LHCN-M2 (cell line): ENCODE results near the gene TBX10. TPM values are rescaled to one million over a fixed set of nuclear protein-coding genes. Genes with fewer than 3 reads are reported as not detected.
"Not testable (repeated sequence)": the region's sequence is repeated elsewhere in the genome, so short reads cannot be mapped to it uniquely, and the experiment has no call there.

Experiments
- DNase-seq: peaks from one replicate; pipeline ENCODE4 v3.0.0-alpha.2; 2012; ENCODE audit warnings: low read depth
- total RNA-seq: library from RNA; depleted of rRNA; stranded (reverse); fragments of >200 nt; gene quantifications from 2 replicates; pipeline ENCODE4 v1.2.3, GENCODE V29; 2014

Gene TBX10
- total RNA-seq, 1 experiment from 2014 or later, result not detected

DNA sequence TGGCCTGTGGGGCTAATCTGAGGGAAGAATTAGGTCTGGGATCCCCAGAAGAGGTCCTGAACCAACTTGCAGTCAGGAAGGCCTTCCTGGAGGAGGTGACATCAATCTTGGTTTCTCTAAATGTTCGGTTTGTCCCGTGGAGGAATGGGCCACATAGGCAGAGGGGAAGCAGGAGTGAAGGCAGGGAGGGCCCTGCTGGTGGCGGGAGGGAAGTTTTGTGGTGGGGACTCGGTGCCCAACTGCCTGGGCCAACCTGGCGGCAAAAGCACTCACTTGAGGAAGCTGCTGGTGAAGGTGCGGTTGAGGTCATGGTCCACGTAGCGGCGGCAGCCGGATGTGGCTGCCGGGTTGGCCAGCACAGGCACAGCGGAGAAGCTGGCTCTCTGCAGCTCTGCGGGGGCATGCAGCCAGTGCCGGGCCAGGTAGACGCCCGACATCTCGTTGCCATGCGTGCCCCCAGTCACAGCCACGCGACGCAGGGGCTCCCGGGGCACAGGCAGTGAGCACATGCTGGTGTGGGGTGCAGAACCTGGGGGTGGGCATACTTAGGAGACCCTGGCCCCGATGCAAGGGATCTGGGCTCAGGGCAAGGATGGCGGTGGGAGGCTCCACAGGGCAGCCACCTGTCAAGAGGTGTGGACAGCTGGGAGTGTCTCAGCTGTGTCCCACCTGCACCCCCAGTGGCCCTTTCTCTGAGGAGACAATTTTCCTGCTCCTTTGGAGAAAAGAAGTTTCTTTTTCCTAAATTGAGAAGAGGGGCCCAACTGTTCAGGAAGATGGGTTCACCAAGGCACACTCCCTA, 7.2 kb upstream of the TBX10 start:
- no peak for DNase-seq

DNA sequence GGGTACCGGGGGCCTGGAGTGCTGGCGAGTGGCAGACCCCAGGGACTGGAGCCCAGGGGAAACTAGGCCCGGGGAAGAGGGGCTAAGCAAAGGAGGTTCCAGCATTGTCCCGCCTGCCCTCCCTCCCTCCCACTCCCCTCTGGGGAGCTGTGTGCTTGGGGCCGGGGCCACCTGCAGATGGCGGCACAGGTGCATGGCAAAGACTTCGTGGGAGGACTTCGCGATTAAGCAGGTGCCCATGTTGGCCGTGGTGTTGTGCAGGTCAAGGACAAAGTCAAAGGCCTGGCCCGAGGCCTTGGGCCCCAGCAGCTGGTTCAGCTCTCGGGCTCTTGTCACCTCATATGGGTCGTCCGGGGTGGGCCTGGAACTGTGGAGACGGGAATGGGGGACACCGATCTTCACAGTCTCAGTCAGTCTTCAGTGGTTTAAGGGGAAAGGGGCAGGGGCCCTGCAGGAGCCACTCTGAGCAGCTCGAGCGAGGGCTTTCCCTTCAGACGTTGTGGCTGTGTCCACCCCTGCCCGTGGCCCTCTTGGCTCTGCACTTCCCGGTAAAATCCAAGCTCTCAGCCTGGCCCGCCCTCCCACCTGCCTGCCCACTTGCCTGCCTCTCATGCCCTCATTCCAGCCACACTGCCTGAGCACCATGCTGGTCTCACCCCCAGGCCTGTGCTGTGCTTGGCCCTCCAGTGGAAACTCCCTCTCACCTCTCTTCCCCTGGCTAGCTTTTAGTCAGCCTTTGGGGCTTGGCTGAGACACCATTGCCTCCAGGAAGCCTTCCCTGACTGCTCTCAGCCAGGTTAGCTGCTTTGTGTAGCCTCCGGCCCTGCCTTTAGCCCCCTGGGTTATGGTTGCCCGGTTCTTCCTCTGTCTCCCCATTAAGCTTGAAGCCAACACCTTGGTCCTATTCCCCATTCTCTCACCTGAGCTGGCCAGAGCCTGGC, 6.2 kb upstream of the TBX10 start:
- no peak for DNase-seq

DNA sequence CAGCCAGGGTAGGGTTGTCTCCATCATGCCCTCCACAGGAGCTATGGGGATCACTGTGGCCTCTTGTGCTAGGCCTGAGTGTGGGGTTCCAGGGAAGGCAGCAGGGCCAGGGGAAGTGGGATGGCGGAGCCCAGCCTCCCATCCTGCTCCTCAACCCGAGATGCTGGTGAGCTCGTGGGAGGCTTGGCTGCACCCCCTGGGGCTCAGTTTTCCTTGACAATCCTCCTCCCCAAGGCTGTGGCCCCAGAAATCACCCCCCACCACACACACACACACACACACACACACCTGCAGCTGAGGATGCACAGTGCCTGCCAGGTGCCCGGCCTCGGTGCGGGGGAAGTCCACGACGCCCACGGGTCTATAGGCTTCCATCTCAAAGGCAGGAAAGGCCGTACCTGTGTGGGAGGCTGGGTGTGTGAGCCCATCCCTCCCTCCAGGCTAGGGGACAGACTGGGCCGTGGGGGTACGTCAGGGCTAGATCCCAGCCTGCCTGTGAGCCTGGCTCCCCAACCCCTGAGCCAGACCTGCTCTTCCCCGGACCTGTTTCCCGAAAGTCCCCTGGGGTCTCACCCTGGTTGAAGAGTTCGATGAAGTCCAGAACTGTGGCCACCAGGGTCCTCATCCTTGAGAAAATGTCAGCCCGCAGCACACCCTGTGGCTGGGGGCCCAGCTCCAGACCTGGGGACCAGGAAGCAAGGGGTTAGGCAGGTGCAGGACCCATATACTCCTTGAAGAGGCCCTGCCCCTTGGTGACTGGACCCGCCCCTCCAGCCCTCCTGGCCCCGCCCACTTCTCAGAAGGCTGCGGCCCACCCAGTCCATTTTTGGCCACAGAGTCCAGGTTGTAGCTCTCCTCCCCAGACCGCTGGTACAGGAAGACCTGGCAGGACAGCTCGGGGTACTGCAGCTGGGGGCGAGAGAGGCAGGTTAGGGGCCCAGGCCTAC, 5.2 kb upstream of the TBX10 start:
- DNase-seq, result no peak

DNA sequence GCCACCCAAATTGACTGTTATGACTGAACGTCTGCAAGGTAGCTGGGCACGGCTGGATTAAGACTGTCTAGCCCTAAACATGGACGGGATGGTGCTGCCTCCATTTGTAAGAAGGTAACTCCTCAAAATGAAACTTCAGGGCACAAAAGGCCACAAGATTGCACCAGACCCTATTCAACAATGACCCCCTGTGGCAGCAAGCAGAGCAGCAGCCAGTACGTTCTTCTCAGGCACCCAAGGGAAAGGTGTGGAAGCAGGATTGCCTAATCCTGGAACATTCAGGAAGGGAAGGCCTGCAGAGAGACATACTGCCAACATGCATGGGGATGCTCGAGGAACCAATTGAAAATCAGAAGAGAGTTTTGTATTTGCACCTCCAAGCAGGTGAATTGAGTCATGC, 4.5 kb upstream of the TBX10 start:
- DNase-seq, result no peak

DNA sequence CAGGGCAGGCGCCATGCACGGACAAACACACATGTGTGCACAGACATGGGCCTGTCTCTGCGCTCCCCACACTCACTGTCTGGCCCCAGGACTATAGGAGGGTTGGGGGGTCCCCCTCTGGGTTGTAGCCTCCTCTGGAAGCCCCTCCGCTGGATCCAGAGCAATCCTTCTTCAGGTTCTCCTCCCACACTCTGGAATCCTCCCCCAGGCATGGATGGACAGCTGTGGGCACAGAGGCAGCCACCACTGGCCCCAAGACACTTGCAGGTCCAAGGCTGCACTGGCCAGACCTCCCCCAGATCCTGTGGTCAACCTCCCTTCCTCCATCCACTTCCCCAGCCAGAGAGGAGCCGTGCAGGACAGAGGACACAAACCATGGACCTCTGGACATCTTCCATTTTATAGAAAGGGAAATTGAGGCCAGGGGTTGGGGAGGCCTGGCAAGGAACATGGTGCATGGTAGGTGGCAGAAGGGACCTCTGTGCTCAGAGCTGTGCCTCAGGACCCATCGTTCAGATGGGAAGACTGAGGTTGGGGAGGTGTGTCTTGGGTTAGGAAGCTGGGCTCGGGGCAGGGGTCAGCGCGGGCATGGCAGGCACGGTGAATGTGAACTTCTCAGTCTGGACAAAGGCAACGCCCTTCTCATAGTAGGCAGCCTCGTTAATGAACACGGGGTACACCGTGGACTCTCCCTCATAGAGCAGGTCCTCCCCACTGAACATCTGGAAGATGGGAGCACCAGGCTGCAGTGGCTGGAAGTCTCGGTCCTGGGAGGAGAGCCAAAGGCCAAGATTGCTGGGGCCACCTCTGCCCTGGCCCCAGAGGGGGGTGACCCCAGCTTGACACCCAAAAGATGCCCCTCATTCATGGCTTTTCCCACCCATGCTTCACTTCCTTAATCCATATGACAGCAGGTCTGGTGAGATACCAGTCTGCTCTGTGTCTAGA, 2.9 kb upstream of the TBX10 start:
- DNase-seq, result no peak

DNA sequence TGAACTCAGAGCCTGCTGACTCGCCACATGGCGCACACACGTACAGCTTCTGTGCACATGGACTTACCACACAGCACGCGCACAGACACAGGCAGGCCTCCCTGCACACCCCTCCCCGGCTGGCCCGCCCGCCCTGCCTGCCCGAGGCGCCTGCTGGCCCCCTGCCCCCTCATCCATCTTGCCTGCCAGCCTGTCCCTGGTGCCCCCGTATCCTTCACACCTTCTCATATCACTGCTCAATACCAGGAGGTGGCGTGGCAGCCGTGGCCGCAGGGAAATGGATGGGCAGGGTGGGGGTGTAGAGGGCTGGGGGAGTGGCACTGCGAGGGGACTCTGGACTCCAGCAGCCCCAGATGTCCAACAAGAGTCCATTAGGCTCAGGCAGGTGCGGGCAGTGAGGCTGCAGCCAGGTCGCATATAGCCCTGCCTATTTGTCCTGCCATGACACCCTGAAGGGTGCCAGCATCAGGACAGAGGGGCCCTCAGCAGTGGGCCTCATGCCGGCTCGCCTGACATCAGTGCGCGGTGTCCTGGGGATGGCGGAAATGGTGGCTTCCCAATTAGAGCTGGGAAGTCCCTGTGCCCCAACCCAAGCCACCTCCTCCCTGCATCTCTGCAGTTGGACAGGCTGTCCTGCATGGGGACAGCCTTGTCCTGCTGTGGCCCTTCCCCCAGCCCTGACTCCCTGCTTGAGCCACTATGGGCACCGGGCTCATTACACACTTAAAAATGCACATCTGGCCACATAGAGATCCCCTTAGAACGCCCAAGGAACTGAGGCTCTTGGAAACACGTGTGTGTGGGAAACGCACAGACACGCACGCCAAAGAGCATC, 2.0 kb upstream of the TBX10 start:
- no peak for DNase-seq

DNA sequence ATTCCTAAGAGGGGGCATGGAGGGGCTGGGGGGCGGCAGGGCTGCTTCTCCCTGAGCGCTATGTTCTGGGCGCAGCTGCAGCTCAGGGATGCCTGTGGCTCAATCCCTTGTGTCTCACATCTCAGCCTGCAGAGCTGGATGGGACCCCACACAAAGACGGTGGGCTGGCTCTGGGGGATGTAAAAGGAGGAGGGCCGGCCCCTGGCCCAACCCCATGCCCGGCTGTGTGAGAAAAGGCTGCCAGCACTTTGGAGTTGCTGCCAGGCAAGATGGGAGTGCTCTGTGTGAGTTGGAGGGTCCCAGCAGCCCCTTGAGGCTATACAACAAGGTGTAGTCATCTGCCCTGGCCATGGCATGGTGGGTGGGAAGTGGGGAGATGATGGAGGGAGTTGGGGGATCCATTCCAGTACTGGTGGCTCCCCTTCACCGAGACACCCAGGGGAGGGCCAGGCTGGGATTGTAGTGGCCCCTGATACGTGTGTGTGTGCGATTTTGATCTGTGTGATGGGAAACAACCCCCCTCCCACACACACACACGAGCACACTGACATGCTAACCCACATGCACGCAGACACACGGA, 1.3 kb upstream of the TBX10 start:
- no peak for DNase-seq

DNA sequence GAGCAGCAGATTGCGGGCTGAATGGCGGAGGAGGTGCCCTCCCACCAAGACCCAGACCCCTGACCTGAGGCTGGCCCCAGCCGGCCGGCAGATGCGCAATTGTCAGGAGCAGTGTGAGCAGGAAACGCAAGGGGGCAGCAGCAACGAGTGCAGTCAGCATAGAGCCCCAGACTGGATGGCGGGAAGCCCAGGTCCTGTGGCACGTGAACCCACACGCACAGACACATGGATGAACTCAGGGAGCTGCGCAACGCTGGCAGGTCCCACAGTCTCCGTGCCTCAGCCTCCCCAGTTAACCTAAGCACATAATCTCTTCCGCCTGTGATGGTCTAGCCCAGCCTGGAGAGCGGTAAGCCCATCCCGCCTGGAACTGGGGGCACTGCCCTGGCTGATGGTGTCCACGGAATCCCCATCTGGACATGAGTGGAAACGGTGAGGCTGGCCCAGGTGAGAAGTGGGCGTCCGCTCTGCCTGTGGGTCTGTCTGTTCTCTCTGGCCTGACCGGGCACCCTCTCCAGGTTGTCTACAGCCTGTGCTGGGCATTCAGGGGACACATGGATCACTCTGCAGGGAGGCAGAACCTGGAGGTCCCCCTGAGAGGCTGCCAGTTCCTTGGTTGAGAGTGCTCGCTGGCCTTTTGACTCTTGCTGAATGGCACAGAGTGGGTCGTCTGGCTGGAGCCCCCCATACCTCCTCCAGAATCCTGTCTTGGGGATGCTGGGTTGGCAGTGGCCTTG, 626 bp upstream of the TBX10 start:
- peak; percentile 25 for DNase-seq

DNA sequence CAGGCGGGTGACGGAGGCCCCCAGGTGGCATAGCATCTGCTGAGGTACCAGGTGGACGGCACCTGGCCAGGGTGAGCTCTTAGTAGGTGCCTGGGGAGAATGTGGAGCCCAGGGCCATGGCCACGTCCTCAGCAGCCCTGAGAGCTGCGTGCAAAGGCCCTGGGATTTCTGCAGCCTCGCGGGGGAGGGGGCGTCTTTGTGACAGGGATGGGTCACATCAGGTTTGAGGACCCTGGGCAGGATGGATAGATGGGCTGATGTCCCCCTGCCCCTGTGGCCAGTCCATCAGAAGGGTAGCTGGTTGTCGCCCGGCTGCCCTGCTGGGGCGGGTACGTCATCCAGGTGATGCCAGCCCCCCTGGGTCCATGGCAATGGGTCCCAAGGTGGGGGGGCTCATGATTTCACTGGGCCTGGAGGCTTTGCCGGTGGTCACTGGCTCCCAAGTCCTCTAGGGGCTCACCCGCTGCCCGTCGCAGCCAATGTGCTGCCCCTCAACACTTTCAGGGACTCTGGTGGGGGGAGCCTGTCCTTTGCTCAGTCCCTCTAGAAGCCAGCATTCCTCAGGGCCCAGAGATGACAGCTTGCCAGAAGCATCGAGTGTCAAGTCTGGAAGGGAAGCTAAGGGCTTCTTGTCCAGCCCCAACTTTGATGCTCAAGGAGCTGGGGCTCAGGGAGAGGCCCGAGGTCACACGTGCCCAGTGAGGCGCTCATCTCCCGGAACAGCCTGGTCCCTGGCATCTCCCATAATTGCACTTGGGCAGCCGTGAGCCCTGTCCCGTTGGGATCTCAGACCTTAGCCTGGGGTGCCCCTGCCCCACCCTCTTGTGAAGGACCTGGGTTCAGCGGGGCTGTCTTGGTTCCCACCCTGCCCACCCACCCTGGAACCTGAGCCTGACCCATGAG, 777 bp downstream of the TBX10 start:
- no peak for DNase-seq

DNA sequence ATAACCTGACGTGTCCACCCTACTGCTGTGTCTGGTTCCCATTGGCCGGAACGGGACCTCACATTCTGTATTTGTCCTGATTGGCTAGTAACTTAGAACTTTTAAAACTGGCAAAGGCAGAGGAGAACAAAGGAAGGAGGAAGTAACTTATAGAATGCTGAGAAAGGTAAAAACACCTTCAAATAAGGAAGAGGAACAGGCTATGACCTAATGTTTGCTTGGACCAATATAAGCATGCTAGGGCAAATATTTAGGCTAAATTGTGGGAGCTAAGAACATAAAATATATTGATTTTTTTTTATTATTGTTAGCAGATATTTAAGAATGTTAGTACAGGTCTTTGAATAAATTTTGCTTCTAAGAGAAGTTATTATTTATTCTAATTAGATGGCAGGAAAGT, 2.1 kb downstream of the TBX10 start:
- not testable (repeated sequence) for DNase-seq

DNA sequence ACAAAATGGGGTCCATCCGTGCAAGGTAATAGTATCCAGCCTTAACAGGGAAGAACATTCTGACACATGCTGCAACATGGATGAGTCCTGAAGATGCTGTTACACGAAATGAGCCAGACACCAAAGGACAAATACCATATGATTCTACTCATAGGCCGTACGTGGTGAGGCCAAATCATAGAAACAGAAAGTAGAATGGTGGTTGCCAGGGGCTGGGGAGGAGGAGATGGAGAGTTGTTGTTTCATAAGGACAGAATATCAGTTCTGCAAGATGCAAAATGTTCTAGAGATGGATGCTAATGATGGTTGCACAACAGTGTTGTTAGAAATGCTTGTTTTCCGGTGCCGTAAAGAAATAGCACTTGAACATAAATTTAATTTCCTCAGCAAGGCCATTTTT, 2.6 kb downstream of the TBX10 start:
- no peak for DNase-seq

DNA sequence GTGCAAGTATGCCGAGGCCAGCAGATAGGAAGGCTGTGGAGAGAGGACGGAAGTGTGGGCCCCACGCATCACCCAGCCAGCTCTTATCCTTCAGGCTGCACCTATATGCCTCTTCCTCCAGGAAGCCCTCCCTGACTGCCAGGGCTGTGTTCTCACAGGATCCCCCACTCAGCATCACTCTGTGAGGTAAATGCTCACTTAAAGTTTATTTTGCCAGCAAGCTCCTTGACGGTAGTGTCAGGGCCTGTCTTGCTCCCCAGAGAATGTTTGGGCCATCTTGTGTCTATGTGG, 4.4 kb downstream of the TBX10 start:
- no peak for DNase-seq

DNA sequence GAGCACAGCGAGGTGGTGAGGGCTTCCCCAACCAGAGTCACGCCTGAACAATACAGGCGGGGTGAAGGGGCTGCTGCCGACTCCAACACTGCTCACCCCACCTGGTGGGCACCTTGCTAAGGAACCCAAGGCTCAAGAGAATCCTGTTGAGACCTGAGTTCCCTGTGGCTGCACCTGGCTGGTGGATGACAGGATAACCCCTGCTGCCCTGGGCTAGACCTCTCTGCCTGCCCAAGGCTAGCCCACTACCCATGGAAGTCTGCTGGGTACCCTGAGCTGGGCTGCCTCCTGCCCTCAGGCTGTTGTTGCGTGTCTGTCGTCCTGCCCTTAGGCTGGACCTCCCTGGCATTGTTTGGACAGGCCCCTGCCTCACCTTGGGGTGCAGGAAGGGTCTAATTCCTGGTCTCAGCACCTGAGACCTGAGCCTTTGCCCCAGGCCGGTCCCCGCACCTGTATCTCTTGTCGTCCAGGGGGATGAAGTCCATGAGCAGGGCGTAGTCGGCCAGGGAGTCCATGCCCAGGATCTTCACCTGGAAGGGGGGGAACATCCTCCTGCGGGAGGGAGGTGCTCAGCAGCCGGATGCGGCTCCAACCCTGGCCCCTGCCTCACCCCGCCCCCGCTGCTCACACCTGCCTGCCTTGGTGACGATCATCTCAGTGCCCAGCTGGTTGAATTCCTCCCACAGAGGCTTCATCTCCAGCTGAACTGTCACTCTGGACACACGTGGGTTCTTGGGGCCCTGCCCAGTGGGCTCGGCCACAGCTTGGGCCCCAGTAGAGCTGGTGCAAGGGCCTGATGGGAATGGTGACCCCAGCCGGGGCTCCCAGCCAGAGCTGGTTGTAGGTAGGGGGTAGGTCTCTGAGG, 5.0 kb downstream of the TBX10 start:
- no peak for DNase-seq

DNA sequence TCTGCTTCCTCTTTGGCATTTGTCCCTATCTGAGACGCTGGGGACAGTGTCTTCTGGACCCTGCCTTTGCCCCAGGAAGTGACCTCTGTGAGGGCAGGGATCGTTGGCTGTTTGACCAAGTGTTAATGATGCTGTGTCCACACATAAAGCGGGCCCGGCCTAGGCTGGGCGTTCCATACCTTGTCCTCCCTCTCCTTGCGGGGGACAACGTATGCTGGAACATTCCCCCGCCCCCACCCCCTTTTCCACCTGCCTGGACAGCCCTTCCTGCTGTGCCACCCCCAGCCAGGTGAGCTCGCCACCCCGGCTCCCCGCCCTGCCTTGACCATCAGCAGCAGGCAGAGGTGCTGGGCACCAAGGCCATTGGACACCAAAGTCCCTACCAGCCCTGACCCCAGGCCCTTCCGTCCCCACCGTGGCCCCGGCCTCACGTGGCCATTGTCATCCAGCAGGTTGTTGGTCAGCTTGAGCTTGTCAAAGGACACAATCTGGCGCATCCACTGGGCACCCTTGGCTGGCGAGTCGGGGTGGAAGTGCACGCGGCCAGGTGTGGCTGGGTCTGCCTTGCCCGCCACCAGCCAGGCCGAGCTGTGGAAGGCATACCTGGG, 5.7 kb downstream of the TBX10 start:
- DNase-seq, result no peak

DNA sequence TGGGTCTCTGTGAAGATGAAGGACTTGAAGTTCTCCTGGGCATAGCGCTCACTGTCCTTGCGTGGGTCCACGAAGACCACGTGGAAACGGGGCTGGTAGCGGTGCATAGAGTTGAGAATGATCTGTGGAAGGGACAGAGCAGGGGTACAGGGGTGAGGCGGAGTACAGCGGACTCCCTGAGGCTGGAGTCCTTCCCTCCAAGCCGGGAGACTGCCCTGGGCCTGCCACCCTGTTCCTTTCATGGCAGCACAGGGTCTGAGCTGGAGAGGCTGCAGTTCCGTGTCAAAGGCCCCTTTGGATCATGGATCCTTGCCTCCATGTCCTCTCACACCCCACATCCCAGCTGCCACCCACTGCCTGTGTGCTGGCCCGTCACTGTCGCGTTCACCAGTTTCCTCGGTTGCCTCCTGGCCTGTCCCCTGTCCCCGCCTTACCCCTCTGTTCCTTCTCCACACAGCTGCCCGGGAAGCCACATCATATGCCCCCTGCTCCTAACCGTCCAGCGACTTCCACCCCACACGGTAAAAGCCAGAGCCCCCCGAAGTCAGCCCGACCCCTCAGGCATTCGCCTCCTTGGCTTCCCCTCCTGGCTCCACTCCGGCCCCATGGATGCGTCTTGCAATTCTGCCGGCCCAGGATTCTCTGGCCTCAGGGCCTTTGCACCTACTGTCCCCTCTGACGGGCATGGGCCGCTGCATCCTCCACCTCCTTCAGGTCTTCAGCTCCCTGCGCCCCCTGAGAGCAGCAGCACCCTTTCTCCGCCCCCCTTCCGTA, 6.4 kb downstream of the TBX10 start:
- no peak for DNase-seq
